AG04450 (cell line): ENCODE measurements around the gene FGF21. TPM values are rescaled to one million over a fixed set of nuclear protein-coding genes. Genes with fewer than 3 reads are reported as not detected.
"Not testable (repeated sequence)": the region's sequence is repeated elsewhere in the genome, so short reads cannot be mapped to it uniquely, and the experiment has no call there.

Experiments used
- CTCF ChIA-PET: fragments of 300-600, 350-600 bp; formaldehyde crosslinking; extraction: SDS; loops from one replicate; lab custom pipeline; 2022; ENCODE audit warnings: antibody characterized with exemption, inconsistent platforms; lab: Charles Lee
- POLR2A ChIA-PET: fragments of 350-600 bp; formaldehyde crosslinking; extraction: SDS; loops from one replicate; lab custom pipeline; 2021; ENCODE audit warnings: antibody characterized with exemption, inconsistent platforms; lab: Yijun Ruan, JAX
- DNase-seq: peaks from one replicate; pipeline ENCODE4 v3.0.0-alpha.2; 2011; ENCODE audit warnings: low read depth, low spot score
- H3K27ac ChIP-seq: one replicate; pipeline ENCODE4 v1.5.1; 2012; ENCODE audit warnings: low read depth, low read length, control low read depth
- H3K27me3 ChIP-seq: one replicate; pipeline ENCODE4 v1.6.0; 2012; ENCODE audit warnings: low read length; ENCODE audit not compliant: control insufficient read depth, insufficient read depth
- H3K4me3 ChIP-seq: 2 replicates; pipeline ENCODE4 v1.5.1; 2011; ENCODE audit warnings: mild to moderate bottlenecking, low read depth, low read length, control low read depth
- H3K9me3 ChIP-seq: 2 replicates; pipeline ENCODE4 v1.5.1; 2012; ENCODE audit warnings: low read length; ENCODE audit not compliant: control insufficient read depth, insufficient read depth
- polyA plus RNA-seq: library from polyadenylated mRNA; depleted of rRNA; stranded (reverse); fragments of >200 nt; gene quantifications from 2 replicates; pipeline ENCODE4 v1.2.3, GENCODE V29; 2011
- TF ChIP-seq, protein P1 (sequence below): IDR thresholded peaks from 2 replicates; pipeline ENCODE4 v1.5.1; 2011; ENCODE audit warnings: low read depth, low read length, control low read depth, inconsistent platforms

FGF21 gene
- polyA plus RNA-seq, 1 experiment: not detected

DNA sequence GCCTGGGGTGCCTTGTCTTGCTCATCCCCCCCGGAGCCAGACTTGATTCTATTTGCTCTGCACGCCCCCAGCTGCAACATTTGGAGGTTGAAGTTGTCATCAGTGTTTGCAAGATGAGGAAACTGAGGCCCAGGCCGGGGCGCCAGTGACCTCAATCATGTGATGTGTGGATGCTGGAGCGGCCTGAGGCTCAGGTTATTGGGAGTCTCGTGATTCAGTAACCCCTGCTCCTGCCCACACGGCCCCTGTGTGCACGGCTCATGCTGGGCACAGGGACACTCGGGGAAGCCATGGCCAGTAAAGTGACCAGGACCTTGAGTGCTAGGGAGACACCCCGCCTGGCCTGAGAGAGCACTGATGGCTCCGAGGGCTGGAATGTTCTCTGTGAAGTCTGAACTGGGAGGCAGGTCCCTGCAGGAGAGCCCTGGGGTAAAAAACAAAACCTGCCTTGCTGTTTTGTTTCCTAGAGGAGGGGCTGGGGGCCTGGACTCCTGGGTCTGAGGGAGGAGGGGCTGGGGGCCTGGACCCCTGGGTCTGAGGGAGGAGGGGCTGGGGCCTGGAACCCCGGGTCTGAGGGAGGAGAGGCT is 1.9 kb downstream of the FGF21 start:
- DNase-seq: no peak
- ChIA-PET POLR2A (interaction anchor here (0.6 kb wide), 1 partner anchor 49 kb away, joined by 10 read pairs; no protein-coding TSS in a partner anchor), CTCF (no interaction called here)
- Histone ChIP-seq H3K9me3 (no peaks in the 10 kb centered on the region; the same call in 1 of the 2 replicates), H3K4me3 (no peak overlapping the region), H3K27me3 (peaks cover 31% of the 10 kb centered on the region), H3K27ac (no peak overlapping the region)
- TF ChIP-seq, protein P1, sequence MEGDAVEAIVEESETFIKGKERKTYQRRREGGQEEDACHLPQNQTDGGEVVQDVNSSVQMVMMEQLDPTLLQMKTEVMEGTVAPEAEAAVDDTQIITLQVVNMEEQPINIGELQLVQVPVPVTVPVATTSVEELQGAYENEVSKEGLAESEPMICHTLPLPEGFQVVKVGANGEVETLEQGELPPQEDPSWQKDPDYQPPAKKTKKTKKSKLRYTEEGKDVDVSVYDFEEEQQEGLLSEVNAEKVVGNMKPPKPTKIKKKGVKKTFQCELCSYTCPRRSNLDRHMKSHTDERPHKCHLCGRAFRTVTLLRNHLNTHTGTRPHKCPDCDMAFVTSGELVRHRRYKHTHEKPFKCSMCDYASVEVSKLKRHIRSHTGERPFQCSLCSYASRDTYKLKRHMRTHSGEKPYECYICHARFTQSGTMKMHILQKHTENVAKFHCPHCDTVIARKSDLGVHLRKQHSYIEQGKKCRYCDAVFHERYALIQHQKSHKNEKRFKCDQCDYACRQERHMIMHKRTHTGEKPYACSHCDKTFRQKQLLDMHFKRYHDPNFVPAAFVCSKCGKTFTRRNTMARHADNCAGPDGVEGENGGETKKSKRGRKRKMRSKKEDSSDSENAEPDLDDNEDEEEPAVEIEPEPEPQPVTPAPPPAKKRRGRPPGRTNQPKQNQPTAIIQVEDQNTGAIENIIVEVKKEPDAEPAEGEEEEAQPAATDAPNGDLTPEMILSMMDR: no peak

DNA sequence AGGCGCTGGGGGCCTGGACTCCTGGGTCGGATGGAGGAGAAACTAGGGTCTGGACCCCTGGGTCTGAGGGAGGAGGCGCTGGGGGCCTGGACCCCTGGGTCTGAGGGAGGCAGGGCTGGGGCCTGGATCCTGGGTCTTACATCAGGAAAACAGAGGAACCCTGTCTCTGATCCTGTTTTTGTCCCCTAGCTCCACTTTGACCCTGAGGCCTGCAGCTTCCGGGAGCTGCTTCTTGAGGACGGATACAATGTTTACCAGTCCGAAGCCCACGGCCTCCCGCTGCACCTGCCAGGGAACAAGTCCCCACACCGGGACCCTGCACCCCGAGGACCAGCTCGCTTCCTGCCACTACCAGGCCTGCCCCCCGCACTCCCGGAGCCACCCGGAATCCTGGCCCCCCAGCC is 2.4 kb downstream of the FGF21 start:
- ChIA-PET POLR2A (no interaction called here), CTCF (no interaction called here)
- Histone ChIP-seq H3K27ac (no peak overlapping the region), H3K4me3 (no peak overlapping the region), H3K9me3 (no peaks in the 10 kb centered on the region; the same call in 1 of the 2 replicates), H3K27me3 (peaks cover 32% of the 10 kb centered on the region)
- no peak for DNase-seq
- TF ChIP-seq, protein P1: no peak

- no peaks in the 10 kb centered on the region for H3K9me3 ChIP-seq
- H3K27ac ChIP-seq: no peak overlapping the region
- DNase-seq: no peak
- no peak overlapping the region for H3K4me3 ChIP-seq
- POLR2A ChIA-PET: interaction anchor here (0.6 kb wide), 1 partner anchor 103 kb away, joined by 12 read pairs; no protein-coding TSS in a partner anchor
- H3K27me3 ChIP-seq: peaks cover 26% of the 10 kb centered on the region
- CTCF ChIA-PET: no interaction called here
- TF ChIP-seq, protein P1: no peak
Measured at GRCh38 chr19:48760504-48761205, 5.3 kb downstream of the FGF21 start.

DNA sequence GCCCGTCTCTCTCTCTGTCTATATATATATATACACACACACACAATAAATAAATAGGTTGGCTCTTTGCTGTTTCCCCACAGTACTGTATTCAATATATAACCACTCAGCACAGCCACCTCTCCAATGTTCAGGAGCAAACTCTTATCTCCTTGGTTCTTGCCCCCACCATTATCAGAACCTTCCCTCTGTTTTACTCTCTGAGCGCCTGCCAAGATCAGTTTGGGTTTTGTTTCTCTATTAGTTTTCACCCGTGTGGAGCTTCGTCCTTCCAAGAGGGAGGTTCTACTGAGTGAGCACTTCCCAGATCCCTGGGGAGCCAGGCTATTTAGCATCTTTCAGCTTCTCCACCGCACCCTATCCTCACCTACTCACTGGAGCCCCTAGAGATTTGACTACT is 10.5 kb downstream of the FGF21 start:
- DNase-seq, H3K9me3 ChIP-seq, CTCF ChIA-PET, H3K27ac ChIP-seq, POLR2A ChIA-PET, H3K4me3 ChIP-seq: not testable (repeated sequence)
- peaks cover 23% of the 10 kb centered on the region for H3K27me3 ChIP-seq

DNA sequence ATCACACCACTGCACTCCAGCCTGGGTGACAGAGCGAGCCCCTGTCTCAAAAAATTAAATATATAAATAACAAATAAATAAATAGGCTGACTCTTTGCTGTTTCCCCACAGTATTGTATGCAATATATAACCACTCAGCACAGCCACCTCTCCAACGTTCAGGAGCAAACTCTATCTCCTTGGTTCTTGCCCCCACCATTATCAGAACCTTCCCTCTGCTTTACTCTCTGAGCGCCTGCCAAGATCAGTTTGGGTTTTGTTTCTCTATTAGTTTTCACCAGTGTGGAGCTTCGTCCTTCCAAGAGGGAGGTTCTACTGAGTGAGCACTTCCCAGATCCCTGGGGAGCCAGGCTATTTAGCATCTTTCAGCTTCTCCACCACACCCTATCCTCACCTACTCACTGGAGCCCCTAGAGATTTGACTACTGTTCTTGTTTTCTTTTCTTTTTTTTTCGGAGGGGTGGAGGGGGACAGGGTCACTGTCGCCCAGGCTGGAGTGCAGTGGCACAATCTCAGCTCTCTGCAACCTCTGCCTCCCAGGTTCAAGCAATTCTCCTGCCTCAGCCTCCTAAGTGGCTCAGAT is 12.9 kb downstream of the FGF21 start:
- CTCF ChIA-PET, POLR2A ChIA-PET, H3K4me3 ChIP-seq, H3K27ac ChIP-seq, DNase-seq, H3K27me3 ChIP-seq, H3K9me3 ChIP-seq: not testable (repeated sequence)
